IMR-90 (cell line): Measurements from ENCODE around the gene ARHGEF16. TPM values are rescaled to one million over a fixed set of nuclear protein-coding genes. Genes with fewer than 3 reads are reported as not detected.

ENCODE experiments used
- ATAC-seq: fragments of 200-7000 bp; cut with Tn5 transposase; 2 replicates; pipeline ENCODE4 v1.9.1; 2020; ENCODE audit warnings: low read depth, mild to moderate bottlenecking, moderate library complexity
- BruUV-seq: library from RNA; stranded (reverse); fragments of 400-500 nt; replicated peaks from 2 replicates; lab custom pipeline; 2021; lab: Mats Ljungman, UMichigan
- CTCF ChIA-PET: fragments of 300-600 bp; formaldehyde crosslinking; extraction: SDS; loops from one replicate; lab custom pipeline; 2021; ENCODE audit warnings: antibody characterized with exemption; lab: Yijun Ruan, JAX
- POLR2A ChIA-PET: fragments of 300-600 bp; sonication (Branson Sonifier 250); formaldehyde crosslinking; loops from one replicate; lab custom pipeline; 2022; ENCODE audit warnings: antibody characterized with exemption; ENCODE audit not compliant: unreplicated experiment; lab: Charles Lee
- DNase-seq: peaks from one replicate; pipeline ENCODE4 v3.0.0; 2013
- H2AFZ ChIP-seq: replicated peaks from 2 replicates; pipeline ENCODE3; 2013; ENCODE audit warnings: low read length, mild to moderate bottlenecking; ENCODE audit not compliant: poor library complexity
- H2AK5ac ChIP-seq: 2 replicates; pipeline ENCODE4 v1.6.1; 2013; ENCODE audit warnings: low read depth, low read length, inconsistent platforms
- H2AK9ac ChIP-seq: replicated peaks from 2 replicates; pipeline ENCODE3; 2013; ENCODE audit warnings: mild to moderate bottlenecking, low read depth, low read length, moderate library complexity; ENCODE audit not compliant: poor library complexity
- H2BK120ac ChIP-seq: 2 replicates; pipeline ENCODE4 v1.6.1; 2013; ENCODE audit warnings: low read depth, low read length, inconsistent platforms
- H2BK15ac ChIP-seq: 3 replicates; pipeline ENCODE4 v1.6.1; 2013; ENCODE audit warnings: low read depth, low read length, inconsistent platforms
- H2BK20ac ChIP-seq: 2 replicates; pipeline ENCODE4 v1.6.1; 2013; ENCODE audit warnings: low read depth, mild to moderate bottlenecking, inconsistent platforms, low read length, moderate library complexity
- H2BK5ac ChIP-seq: 2 replicates; pipeline ENCODE4 v1.6.1; 2013; ENCODE audit warnings: mild to moderate bottlenecking, low read depth, low read length, inconsistent platforms; ENCODE audit not compliant: poor library complexity, severe bottlenecking
- H3K14ac ChIP-seq: replicated peaks from 2 replicates; pipeline ENCODE4 v1.6.1; 2013; ENCODE audit warnings: low read depth, low read length, inconsistent platforms
- H3K18ac ChIP-seq: 2 replicates; pipeline ENCODE4 v1.6.1; 2013; ENCODE audit warnings: low read depth, low read length, control low read depth
- H3K23ac ChIP-seq: 2 replicates; pipeline ENCODE4 v1.6.1; 2013; ENCODE audit warnings: low read depth, low read length, inconsistent platforms
- H3K27ac ChIP-seq: 2 replicates; pipeline ENCODE4 v1.5.1; 2013; ENCODE audit warnings: mild to moderate bottlenecking, control low read depth, low read length; ENCODE audit not compliant: insufficient read depth
- H3K27me3 ChIP-seq: 2 replicates; pipeline ENCODE4 v1.6.1; 2013; ENCODE audit warnings: low read length; ENCODE audit not compliant: control insufficient read depth, insufficient read depth
- H3K36me3 ChIP-seq: 2 replicates; pipeline ENCODE4 v1.6.1; 2013; ENCODE audit warnings: low read length, mixed read lengths; ENCODE audit not compliant: control insufficient read depth, insufficient read depth
- H3K4ac ChIP-seq: 2 replicates; pipeline ENCODE4 v1.6.1; 2013; ENCODE audit warnings: low read depth, low read length, inconsistent platforms
- H3K4me1 ChIP-seq: 2 replicates; pipeline ENCODE4 v1.6.1; 2013; ENCODE audit warnings: low read length, mixed read lengths; ENCODE audit not compliant: control insufficient read depth, insufficient read depth
- H3K4me2 ChIP-seq: 2 replicates; pipeline ENCODE4 v1.6.1; 2013; ENCODE audit warnings: low read depth, mild to moderate bottlenecking, control low read depth, low read length, moderate library complexity
- H3K4me3 ChIP-seq: 2 replicates; pipeline ENCODE4 v1.5.1; 2013; ENCODE audit warnings: low read depth, mild to moderate bottlenecking, control low read depth, low read length, moderate library complexity; ENCODE audit not compliant: insufficient read depth
- H3K56ac ChIP-seq: 2 replicates; pipeline ENCODE4 v1.6.1; 2013; ENCODE audit warnings: low read length, inconsistent platforms; ENCODE audit not compliant: insufficient read depth; ENCODE audit errors: extremely low read depth
- H3K79me1 ChIP-seq, 2 experiments: 2 replicates each; pipeline ENCODE4 v1.6.1; 2013; ENCODE audit warnings: low read length in 2 of 2, inconsistent platforms in 1 of 2, low read depth in 1 of 2
- H3K9ac ChIP-seq: 2 replicates; pipeline ENCODE4 v1.6.1; 2013; ENCODE audit warnings: low read depth, low read length, control low read depth
- H3K9me1 ChIP-seq: 2 replicates; pipeline ENCODE4 v1.6.1; 2013; ENCODE audit warnings: low read length, inconsistent platforms; ENCODE audit not compliant: insufficient read depth
- H3K9me3 ChIP-seq: 2 replicates; pipeline ENCODE4 v1.6.1; 2013; ENCODE audit warnings: low read length; ENCODE audit not compliant: control insufficient read depth, insufficient read depth
- H4K20me1 ChIP-seq: 2 replicates; pipeline ENCODE4 v1.6.1; 2013; ENCODE audit warnings: low read length, inconsistent platforms; ENCODE audit not compliant: insufficient read depth
- H4K5ac ChIP-seq: 2 replicates; pipeline ENCODE4 v1.6.1; 2013; ENCODE audit warnings: mild to moderate bottlenecking, low read depth, low read length, control low read depth
- H4K8ac ChIP-seq, 2 experiments: 2 replicates each; pipeline ENCODE4 v1.6.1; 2013; ENCODE audit warnings: low read depth in 2 of 2, low read length in 2 of 2, control low read depth in 1 of 2, inconsistent platforms in 1 of 2
- H4K91ac ChIP-seq: 2 replicates; pipeline ENCODE4 v1.6.1; 2013; ENCODE audit warnings: low read depth, low read length, inconsistent platforms; ENCODE audit not compliant: insufficient read depth
- BHLHE40 ChIP-seq: fragments of 150-350 bp; IDR thresholded peaks from 2 replicates; pipeline ENCODE4 v1.6.1; 2016; ENCODE audit warnings: mild to moderate bottlenecking, low read depth, low read length
- CEBPB ChIP-seq: IDR thresholded peaks from 2 replicates; pipeline ENCODE4 v1.6.1; 2012; ENCODE audit warnings: low read depth, low read length, improper control_type of control experiment
- CHD1 ChIP-seq: IDR thresholded peaks from 2 replicates; pipeline ENCODE4 v1.6.1; 2012; ENCODE audit warnings: low read depth, low read length, improper control_type of control experiment
- FOS ChIP-seq: fragments of 150-350 bp; IDR thresholded peaks from 2 replicates; pipeline ENCODE4 v1.6.1; 2016; ENCODE audit warnings: low read depth, low read length
- MAFK ChIP-seq: IDR thresholded peaks from 2 replicates; pipeline ENCODE4 v1.6.1; 2012; ENCODE audit warnings: low read depth, low read length, improper control_type of control experiment
- MAZ ChIP-seq: IDR thresholded peaks from 2 replicates; pipeline ENCODE4 v1.6.1; 2012; ENCODE audit warnings: low read depth, mild to moderate bottlenecking, low read length, improper control_type of control experiment, moderate library complexity, borderline replicate concordance
- MXI1 ChIP-seq: IDR thresholded peaks from 2 replicates; pipeline ENCODE4 v1.6.1; 2012; ENCODE audit warnings: low read depth, mild to moderate bottlenecking, low read length, moderate library complexity, borderline replicate concordance
- NFE2L2 ChIP-seq: fragments of 150-350 bp; IDR thresholded peaks from 2 replicates; pipeline ENCODE4 v1.6.1; 2016; ENCODE audit warnings: low read depth, mild to moderate bottlenecking, low read length
- POLR2A ChIP-seq: IDR thresholded peaks from 2 replicates; pipeline ENCODE4 v1.6.1; 2012; ENCODE audit warnings: mild to moderate bottlenecking, low read depth, low read length
- RAD21 ChIP-seq: IDR thresholded peaks from 2 replicates; pipeline ENCODE4 v1.6.1; 2012; ENCODE audit warnings: low read length, improper control_type of control experiment
- RCOR1 ChIP-seq: IDR thresholded peaks from 2 replicates; pipeline ENCODE4 v1.6.1; 2012; ENCODE audit warnings: mild to moderate bottlenecking, low read length, improper control_type of control experiment; ENCODE audit not compliant: insufficient replicate concordance
- SMC3 ChIP-seq: fragments of 150-350 bp; IDR thresholded peaks from 2 replicates; pipeline ENCODE4 v1.6.1; 2016; ENCODE audit warnings: low read depth, mild to moderate bottlenecking, antibody characterized with exemption, low read length, moderate library complexity
- WGBS, 2 experiments: methylation state at CpG; one replicate each; pipeline versions ENCODE4 v1.1.5 to v1.1.7; 2013; ENCODE audit warnings: missing lambda C conversion rate in 2 of 2; ENCODE audit not compliant: insufficient read length in 1 of 2; ENCODE audit errors: extremely low coverage in 2 of 2; 5-methylcytosine and 5-hydroxymethylcytosine counted together
- dilution Hi-C: fragments of 300-500 bp; cut with HindIII; formaldehyde crosslinking; loops from one replicate; pipeline ENCODE4 v1.14.3; 2018; ENCODE audit warnings: low sequenced_read_pairs; ENCODE audit not compliant: unreplicated experiment
- in situ Hi-C: fragments of 300-500 bp; cut with MboI; formaldehyde crosslinking; loops from 3 replicates; pipeline ENCODE4 v1.14.3; 2019; ENCODE audit warnings: low sequenced_read_pairs, inconsistent platforms, mixed read lengths
- intact Hi-C: fragments of 100-400 bp; cut with micrococcal nuclease; formaldehyde crosslinking; loops from 2 replicates; pipeline ENCODE4 v1.10.0; 2022
- polyA plus RNA-seq, 3 experiments: library from polyadenylated mRNA; depleted of rRNA; stranded (reverse); fragments of >200 nt; gene quantifications; 2 replicates each; pipeline ENCODE4 v1.2.3, GENCODE V29; 2012; ENCODE audit warnings: low replicate concordance in 1 of 3
- total RNA-seq: library from RNA; depleted of rRNA; stranded (reverse); fragments of >200 nt; gene quantifications from 2 replicates; pipeline ENCODE4 v1.2.3, GENCODE V29; 2012
- TF ChIP-seq, protein P1 (sequence below): fragments of 150-350 bp; IDR thresholded peaks from 2 replicates; pipeline ENCODE4 v1.6.1; 2016; ENCODE audit warnings: low read depth, mild to moderate bottlenecking, low read length, moderate library complexity, borderline replicate concordance
- TF ChIP-seq, protein P2 (sequence below): fragments of 150-350 bp; IDR thresholded peaks from 2 replicates; pipeline ENCODE4 v1.6.1; 2017; ENCODE audit warnings: mild to moderate bottlenecking, antibody characterized with exemption, low read length, low read depth
- TF ChIP-seq, protein P3 (sequence below): conservative IDR thresholded peaks from 2 replicates; pipeline ENCODE4 v1.5.1; 2012; ENCODE audit warnings: mild to moderate bottlenecking, low read depth, low read length, improper control_type of control experiment

Gene ARHGEF16
- total and polyA plus RNA-seq, 2 of the 4 experiments (the other 2 are of a cell fraction) = 0.18 to 0.39 TPM

DNA sequence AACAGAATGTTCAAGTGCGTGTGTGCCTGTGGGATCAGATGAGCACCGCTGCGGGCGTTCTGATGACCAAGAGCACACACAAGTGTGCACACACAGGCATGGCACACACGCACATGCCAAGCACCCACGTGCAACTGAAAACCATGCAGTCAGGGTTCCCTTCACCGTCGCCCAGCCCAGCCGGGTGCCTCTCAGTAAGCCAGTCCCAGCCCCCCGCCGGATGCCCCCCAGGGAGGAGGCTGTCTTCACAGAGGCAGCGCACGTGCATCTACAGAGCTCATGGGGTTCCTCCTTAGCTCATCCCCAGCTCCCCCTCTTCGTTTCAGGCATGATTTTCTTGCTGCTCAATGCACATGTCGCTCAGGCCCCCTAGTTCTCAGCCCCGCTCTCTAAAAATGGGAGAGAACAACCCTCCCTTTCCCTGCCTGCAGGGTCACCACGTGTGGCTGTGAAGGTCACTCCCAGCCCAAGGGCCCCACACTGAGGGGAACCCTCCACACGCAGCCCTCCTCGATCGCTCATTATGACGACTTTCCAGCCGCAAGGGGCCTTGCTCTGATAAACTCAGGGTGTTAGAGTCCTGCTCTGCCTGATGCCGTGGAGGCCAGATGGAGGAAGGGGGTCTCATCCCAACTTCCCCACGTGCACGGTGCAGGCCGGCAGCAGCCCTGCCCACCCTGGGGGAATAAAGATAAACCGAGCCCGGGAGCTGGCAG is 30.4 kb upstream of the ARHGEF16 start:
- ATAC-seq (no peak), DNase-seq (no peak)
- no peak overlapping the region for H3K4ac ChIP-seq
- H3K36me3 ChIP-seq = no peaks in the 10 kb centered on the region
- BruUV-seq = no TSS peak
- no peak overlapping the region for H2AK5ac ChIP-seq
- H3K56ac ChIP-seq = no peak overlapping the region
- no peak overlapping the region for H2BK20ac ChIP-seq
- no peak overlapping the region for H3K4me2 ChIP-seq
- no peak overlapping the region for H3K18ac ChIP-seq
- H3K14ac ChIP-seq = no peak overlapping the region
- intact Hi-C loops (loop anchor here (1.0 to 2.0 kb wide), 3 partner anchors 355 to 1010 kb away; partner anchors contain the start of gene PRDM16), in situ Hi-C loops (loop anchor here (5.0 kb wide), 1 partner anchor 1012 kb away; the partner anchor contains the start of gene PEX10), dilution Hi-C loops (no loop called here)
- no peak overlapping the region for H2BK15ac ChIP-seq
- H3K9me1 ChIP-seq = no peaks in the 10 kb centered on the region
- H2BK5ac ChIP-seq = no peak overlapping the region
- no peak overlapping the region for H3K9ac ChIP-seq
- no peak overlapping the region for H4K91ac ChIP-seq
- no peaks in the 10 kb centered on the region for H3K4me1 ChIP-seq
- no peak overlapping the region for H3K27ac ChIP-seq
- no peaks in the 10 kb centered on the region for H4K20me1 ChIP-seq
- 75% methylated on average over 13 of the region's 28 CpGs; no CpG with 5 or more reads in 1 of the 2 experiments for WGBS, 2 experiments
- H2AK9ac ChIP-seq = peak overlapping the region; percentile 55
- no peaks in the 10 kb centered on the region for H3K9me3 ChIP-seq
- ChIA-PET POLR2A (no interaction called here), CTCF (interaction anchor here (1.6 kb wide), 1 partner anchor 1006 kb away, joined by 5 read pairs; no protein-coding TSS in a partner anchor)
- peaks cover 9% of the 10 kb centered on the region; the same call in 1 of the 2 replicates for H3K27me3 ChIP-seq
- no peak overlapping the region for H4K5ac ChIP-seq
- no peak overlapping the region for H2BK120ac ChIP-seq
- no peak overlapping the region for H3K4me3 ChIP-seq
- H3K79me1 ChIP-seq = no peaks in the 10 kb centered on the region
- H4K8ac ChIP-seq = no peak overlapping the region
- H3K23ac ChIP-seq = no peak overlapping the region
- peak overlapping the region; percentile 70 for H2AFZ ChIP-seq
- TF ChIP-seq SMC3 (no peak), MAZ (no peak), BHLHE40 (no peak), RAD21 (no peak), NFE2L2 (no peak), MAFK (no peak), MXI1 (no peak), CEBPB (no peak), POLR2A (no peak), CHD1 (no peak), RCOR1 (no peak), FOS (no peak)
- TF ChIP-seq, protein P1, sequence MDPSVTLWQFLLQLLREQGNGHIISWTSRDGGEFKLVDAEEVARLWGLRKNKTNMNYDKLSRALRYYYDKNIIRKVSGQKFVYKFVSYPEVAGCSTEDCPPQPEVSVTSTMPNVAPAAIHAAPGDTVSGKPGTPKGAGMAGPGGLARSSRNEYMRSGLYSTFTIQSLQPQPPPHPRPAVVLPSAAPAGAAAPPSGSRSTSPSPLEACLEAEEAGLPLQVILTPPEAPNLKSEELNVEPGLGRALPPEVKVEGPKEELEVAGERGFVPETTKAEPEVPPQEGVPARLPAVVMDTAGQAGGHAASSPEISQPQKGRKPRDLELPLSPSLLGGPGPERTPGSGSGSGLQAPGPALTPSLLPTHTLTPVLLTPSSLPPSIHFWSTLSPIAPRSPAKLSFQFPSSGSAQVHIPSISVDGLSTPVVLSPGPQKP = no peak
- TF ChIP-seq, protein P2, sequence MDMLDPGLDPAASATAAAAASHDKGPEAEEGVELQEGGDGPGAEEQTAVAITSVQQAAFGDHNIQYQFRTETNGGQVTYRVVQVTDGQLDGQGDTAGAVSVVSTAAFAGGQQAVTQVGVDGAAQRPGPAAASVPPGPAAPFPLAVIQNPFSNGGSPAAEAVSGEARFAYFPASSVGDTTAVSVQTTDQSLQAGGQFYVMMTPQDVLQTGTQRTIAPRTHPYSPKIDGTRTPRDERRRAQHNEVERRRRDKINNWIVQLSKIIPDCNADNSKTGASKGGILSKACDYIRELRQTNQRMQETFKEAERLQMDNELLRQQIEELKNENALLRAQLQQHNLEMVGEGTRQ = no peak
- TF ChIP-seq, protein P3, sequence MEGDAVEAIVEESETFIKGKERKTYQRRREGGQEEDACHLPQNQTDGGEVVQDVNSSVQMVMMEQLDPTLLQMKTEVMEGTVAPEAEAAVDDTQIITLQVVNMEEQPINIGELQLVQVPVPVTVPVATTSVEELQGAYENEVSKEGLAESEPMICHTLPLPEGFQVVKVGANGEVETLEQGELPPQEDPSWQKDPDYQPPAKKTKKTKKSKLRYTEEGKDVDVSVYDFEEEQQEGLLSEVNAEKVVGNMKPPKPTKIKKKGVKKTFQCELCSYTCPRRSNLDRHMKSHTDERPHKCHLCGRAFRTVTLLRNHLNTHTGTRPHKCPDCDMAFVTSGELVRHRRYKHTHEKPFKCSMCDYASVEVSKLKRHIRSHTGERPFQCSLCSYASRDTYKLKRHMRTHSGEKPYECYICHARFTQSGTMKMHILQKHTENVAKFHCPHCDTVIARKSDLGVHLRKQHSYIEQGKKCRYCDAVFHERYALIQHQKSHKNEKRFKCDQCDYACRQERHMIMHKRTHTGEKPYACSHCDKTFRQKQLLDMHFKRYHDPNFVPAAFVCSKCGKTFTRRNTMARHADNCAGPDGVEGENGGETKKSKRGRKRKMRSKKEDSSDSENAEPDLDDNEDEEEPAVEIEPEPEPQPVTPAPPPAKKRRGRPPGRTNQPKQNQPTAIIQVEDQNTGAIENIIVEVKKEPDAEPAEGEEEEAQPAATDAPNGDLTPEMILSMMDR = no peak
